ENCODE measurements around the gene MED8.

DNA sequence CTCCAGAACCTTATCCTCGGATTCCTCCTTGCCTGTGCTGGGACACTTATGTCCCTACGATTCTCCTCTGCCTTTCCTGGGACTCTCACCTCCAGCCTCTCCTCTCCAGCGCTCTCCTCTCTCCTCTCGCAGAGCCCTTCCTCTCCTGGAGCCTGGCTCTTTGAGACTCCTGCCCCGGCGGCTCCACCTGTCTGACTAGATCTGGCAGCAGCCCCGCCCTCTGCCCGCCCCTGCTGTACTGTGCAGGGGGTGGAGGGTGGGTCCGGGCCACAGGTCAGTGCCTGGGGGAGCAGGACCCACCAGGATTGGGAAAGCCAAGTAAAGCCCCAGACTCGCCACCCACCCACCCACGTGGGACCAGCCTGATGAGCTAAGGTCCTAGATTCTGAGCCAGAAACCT is 23.4 kb downstream of the MED8 start:
- TF ChIP-seq, protein P1, sequence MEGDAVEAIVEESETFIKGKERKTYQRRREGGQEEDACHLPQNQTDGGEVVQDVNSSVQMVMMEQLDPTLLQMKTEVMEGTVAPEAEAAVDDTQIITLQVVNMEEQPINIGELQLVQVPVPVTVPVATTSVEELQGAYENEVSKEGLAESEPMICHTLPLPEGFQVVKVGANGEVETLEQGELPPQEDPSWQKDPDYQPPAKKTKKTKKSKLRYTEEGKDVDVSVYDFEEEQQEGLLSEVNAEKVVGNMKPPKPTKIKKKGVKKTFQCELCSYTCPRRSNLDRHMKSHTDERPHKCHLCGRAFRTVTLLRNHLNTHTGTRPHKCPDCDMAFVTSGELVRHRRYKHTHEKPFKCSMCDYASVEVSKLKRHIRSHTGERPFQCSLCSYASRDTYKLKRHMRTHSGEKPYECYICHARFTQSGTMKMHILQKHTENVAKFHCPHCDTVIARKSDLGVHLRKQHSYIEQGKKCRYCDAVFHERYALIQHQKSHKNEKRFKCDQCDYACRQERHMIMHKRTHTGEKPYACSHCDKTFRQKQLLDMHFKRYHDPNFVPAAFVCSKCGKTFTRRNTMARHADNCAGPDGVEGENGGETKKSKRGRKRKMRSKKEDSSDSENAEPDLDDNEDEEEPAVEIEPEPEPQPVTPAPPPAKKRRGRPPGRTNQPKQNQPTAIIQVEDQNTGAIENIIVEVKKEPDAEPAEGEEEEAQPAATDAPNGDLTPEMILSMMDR (IDR thresholded peaks at IDR 0.05; ENCODE audit: insufficient read depth, low read length): no peak
- no peak for TF ChIP-seq POLR2AphosphoS5 (IDR thresholded peaks at IDR 0.05; ENCODE audit: low read depth)
